Activated T-cell treated with anti-CD3 and anti-CD28 coated beads for 24 hours (primary cell): ENCODE data around the gene HCFC1R1.

Experiments used
- DNase-seq: peaks from one replicate; pipeline ENCODE4 v3.0.0-alpha.2; 2020; ENCODE audit warnings: low read depth

The HCFC1R1 gene

GRCh38 chr16:3035972-3036725 lies 12.4 kb upstream of the HCFC1R1 start:
- no peak for DNase-seq

- no peak for DNase-seq
These were observed 11.7 kb upstream of the HCFC1R1 start for GRCh38 chr16:3035289-3035971.

- no peak for DNase-seq
These were observed 8.9 kb upstream of the HCFC1R1 start for GRCh38 chr16:3032624-3033023.

GRCh38 chr16:3030222-3031212 lies 6.8 kb upstream of the HCFC1R1 start:
- no peak for DNase-seq

- DNase-seq = peak; percentile 28
These were observed 5.9 kb upstream of the HCFC1R1 start for GRCh38 chr16:3029491-3030221.

- DNase-seq = no peak
These were observed 5.1 kb upstream of the HCFC1R1 start for GRCh38 chr16:3028716-3029319.

GRCh38 chr16:3027983-3028715 lies 4.4 kb upstream of the HCFC1R1 start:
- DNase-seq = peak; percentile 79

GRCh38 chr16:3027489-3027795 lies 3.7 kb upstream of the HCFC1R1 start:
- no peak for DNase-seq

GRCh38 chr16:3026609-3027488 lies 3.1 kb upstream of the HCFC1R1 start:
- DNase-seq = no peak

- DNase-seq = no peak
These were observed 2.2 kb upstream of the HCFC1R1 start for GRCh38 chr16:3026003-3026378.

- DNase-seq = no peak
These were observed 1.6 kb upstream of the HCFC1R1 start for GRCh38 chr16:3025032-3026002.

- no peak for DNase-seq
These were observed 400 bp downstream of the HCFC1R1 start for GRCh38 chr16:3023415-3023668.

GRCh38 chr16:3022684-3023414 lies 893 bp downstream of the HCFC1R1 start:
- DNase-seq = no peak

- DNase-seq = peak; percentile 84
These were observed 1.5 kb downstream of the HCFC1R1 start for GRCh38 chr16:3022208-3022683.

GRCh38 chr16:3021449-3022207 lies 2.1 kb downstream of the HCFC1R1 start:
- peak; percentile 80 for DNase-seq

GRCh38 chr16:3020604-3021448 lies 2.9 kb downstream of the HCFC1R1 start:
- DNase-seq = peak; percentile 33
